ENCODE results near the gene CHRNB2. TPM values are rescaled to one million over a fixed set of nuclear protein-coding genes. Genes with fewer than 3 reads are reported as not detected.

Gene CHRNB2
- total RNA-seq, 1 donor from 2014 or later, result not detected

DNA sequence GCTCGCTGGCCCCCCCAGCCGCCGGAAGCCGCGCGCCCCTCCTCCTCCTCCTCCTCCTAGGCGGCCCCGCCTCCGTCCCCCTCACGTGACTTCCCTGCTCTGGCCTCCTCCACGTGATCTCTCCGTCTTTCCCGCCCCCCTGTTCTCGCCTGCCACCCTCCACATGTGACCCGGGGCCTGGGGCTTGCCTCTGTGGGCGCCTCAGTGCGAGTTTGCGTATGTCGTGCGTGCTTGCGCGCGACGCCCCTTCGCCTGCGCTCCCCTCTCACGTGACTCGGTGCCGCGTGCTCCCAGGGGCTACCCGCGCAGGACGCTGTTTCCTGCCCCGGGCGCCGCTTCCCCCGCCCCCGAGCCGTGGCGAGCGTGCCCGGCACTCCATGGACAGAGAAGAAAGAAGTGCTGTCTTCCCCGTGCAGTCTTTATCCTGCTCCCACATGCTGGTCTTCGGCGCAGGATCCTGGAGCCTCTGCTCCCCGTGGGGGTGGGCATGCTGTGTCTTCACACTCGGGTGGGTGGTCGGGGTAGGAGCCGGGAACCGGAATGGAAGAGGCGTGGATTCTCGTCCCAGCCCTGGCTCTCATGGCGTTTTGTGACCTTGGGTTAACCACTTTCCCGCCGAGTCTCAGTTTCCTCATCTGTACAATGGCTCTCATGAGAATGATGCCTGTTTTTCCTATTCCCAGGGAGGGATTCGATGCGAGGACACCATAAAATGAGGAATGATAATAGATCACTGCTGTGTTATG lies 8.7 kb upstream of the CHRNB2 start:
- H3K4me3 ChIP-seq, result peak overlapping the region; percentile 98
- H3K4me1 ChIP-seq, result peaks cover 44% of the 10 kb centered on the region
- intact Hi-C loops (cut with micrococcal nuclease), result no loop called here
- DNase-seq, result peak; percentile 99
- H3K9me3 ChIP-seq (replicated peaks), result no peaks in the 10 kb centered on the region
- H3K27ac ChIP-seq (replicated peaks), result peak overlapping the region; percentile 96
- TF ChIP-seq, protein P1, sequence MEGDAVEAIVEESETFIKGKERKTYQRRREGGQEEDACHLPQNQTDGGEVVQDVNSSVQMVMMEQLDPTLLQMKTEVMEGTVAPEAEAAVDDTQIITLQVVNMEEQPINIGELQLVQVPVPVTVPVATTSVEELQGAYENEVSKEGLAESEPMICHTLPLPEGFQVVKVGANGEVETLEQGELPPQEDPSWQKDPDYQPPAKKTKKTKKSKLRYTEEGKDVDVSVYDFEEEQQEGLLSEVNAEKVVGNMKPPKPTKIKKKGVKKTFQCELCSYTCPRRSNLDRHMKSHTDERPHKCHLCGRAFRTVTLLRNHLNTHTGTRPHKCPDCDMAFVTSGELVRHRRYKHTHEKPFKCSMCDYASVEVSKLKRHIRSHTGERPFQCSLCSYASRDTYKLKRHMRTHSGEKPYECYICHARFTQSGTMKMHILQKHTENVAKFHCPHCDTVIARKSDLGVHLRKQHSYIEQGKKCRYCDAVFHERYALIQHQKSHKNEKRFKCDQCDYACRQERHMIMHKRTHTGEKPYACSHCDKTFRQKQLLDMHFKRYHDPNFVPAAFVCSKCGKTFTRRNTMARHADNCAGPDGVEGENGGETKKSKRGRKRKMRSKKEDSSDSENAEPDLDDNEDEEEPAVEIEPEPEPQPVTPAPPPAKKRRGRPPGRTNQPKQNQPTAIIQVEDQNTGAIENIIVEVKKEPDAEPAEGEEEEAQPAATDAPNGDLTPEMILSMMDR (IDR thresholded peaks at IDR 0.05; ENCODE audit: borderline replicate concordance), result no peak
- no peaks in the 10 kb centered on the region for H3K27me3 ChIP-seq (ENCODE audit: low read depth)
- H3K36me3 ChIP-seq, result peaks cover 19% of the 10 kb centered on the region

DNA sequence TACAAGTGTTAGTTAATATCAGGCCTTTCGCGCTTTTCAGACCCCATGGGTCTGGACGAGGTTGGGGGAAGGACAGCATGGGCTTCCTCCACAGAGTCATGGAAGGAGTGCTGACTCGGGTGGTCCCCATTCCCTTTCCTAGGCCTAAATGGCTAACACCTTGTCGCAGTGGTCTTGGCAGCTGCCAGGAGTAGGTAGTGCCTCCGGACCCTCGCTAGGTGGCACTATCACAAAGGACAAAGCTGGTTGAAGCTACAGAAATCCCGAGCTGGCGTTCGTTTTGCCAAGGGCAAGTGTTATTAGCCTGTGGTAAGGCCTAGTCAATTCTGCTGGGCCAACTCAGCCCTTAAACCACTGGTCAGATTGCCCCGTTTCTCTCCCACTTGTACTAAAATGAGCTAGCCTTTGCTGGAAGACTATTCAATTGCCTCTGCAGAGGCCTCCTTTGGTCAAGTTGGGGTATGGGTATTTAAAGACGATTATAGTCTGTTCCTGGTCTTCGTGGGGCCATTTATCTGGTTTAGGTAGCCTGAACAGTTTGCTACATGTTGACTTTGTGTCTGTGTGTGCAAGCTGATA lies 8.0 kb upstream of the CHRNB2 start:
- peak; percentile 77 for DNase-seq

DNA sequence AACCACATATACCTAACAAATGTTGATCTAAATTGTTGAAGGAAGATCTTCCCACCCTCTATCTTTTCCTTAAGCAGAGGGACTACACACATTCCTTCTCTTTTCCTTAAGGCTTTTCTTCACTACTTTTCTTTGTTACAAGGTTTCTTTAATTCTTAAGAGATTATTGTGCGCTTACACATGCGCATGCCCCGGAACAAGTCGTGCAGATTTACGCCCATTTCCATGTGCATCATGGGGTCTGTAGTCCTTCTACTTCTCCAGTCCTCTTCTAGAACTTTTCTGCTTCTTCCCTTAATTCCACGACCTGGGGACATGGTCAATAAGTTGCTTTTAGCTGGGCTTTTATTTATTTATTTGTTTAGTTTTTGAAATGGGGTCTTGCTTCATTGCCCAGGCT lies 1.7 kb upstream of the CHRNB2 start:
- intact Hi-C loops (cut with micrococcal nuclease), result loop anchor here (10.0 kb wide), 1 partner anchor 199 kb away; no protein-coding TSS in a partner anchor
- Histone ChIP-seq H3K27me3 (ENCODE audit: low read depth) (peaks cover 36% of the 10 kb centered on the region), H3K27ac (replicated peaks) (no peak overlapping the region), H3K36me3 (no peaks in the 10 kb centered on the region), H3K4me3 (no peak overlapping the region), H3K9me3 (replicated peaks) (no peaks in the 10 kb centered on the region), H3K4me1 (peaks cover 12% of the 10 kb centered on the region)
- TF ChIP-seq, protein P1 (IDR thresholded peaks at IDR 0.05; ENCODE audit: borderline replicate concordance), result no peak
- no peak for DNase-seq

More for the DNA sequence above, 8.0 kb upstream of the CHRNB2 start:
- H3K4me3 ChIP-seq, result peak overlapping the region; percentile 98
- peaks cover 40% of the 10 kb centered on the region for H3K4me1 ChIP-seq
- H3K27me3 ChIP-seq (ENCODE audit: low read depth), result no peaks in the 10 kb centered on the region
- intact Hi-C loops (cut with micrococcal nuclease), result loop anchor here (10.0 kb wide), 1 partner anchor 205 kb away; no protein-coding TSS in a partner anchor
- TF ChIP-seq, protein P1 (IDR thresholded peaks at IDR 0.05; ENCODE audit: borderline replicate concordance), result peak; percentile 95
- peaks cover 13% of the 10 kb centered on the region for H3K36me3 ChIP-seq
- H3K9me3 ChIP-seq (replicated peaks), result no peaks in the 10 kb centered on the region
- peak overlapping the region; percentile 96 for H3K27ac ChIP-seq (replicated peaks)

DNA sequence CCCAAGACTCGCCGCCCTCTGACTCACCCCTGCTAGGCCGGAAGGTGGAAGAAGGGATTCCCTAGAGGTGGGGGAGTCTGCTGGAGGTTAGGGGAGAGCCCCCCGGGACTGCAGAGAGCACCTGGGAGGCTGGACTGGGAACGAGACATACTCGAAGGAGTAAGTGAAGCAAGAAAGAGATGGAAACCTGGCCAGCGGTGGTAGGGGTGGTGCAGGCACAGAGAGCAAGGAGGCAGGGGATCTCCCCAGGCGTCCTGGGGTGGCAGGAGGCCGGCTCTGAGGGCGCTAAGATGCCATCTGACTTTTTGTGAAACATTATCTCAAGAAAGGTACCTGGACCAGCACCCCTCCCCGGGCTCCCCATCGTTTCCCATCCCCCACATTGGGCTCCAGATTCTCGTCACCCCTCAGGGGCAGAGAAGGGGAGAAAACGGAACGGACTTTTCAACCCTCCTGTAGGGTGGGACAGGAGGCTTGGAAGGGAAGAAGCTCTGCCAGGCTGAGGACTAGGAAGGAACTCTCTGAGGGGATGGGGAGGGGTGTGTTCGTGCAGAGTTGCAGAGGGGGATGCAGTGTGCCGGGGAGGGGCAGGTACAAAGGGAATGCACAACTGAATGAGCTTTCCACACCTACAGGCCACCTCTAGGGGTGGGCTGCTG lies 708 bp downstream of the CHRNB2 start:
- Histone ChIP-seq H3K27me3 (ENCODE audit: low read depth) (peaks cover 36% of the 10 kb centered on the region), H3K4me1 (peaks cover 12% of the 10 kb centered on the region), H3K9me3 (replicated peaks) (no peaks in the 10 kb centered on the region), H3K4me3 (peak overlapping the region; percentile 47), H3K36me3 (no peaks in the 10 kb centered on the region), H3K27ac (replicated peaks) (no peak overlapping the region)
- no peak for DNase-seq
- TF ChIP-seq, protein P1 (IDR thresholded peaks at IDR 0.05; ENCODE audit: borderline replicate concordance), result no peak
- intact Hi-C loops (cut with micrococcal nuclease), result loop anchor here (10.0 kb wide), 1 partner anchor 197 kb away; no protein-coding TSS in a partner anchor

DNA sequence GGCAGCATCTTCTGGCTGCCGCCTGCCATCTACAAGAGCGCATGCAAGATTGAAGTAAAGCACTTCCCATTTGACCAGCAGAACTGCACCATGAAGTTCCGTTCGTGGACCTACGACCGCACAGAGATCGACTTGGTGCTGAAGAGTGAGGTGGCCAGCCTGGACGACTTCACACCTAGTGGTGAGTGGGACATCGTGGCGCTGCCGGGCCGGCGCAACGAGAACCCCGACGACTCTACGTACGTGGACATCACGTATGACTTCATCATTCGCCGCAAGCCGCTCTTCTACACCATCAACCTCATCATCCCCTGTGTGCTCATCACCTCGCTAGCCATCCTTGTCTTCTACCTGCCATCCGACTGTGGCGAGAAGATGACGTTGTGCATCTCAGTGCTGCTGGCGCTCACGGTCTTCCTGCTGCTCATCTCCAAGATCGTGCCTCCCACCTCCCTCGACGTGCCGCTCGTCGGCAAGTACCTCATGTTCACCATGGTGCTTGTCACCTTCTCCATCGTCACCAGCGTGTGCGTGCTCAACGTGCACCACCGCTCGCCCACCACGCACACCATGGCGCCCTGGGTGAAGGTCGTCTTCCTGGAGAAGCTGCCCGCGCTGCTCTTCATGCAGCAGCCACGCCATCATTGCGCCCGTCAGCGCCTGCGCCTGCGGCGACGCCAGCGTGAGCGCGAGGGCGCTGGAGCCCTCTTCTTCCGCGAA lies 3.8 kb downstream of the CHRNB2 start:
- Histone ChIP-seq H3K27me3 (ENCODE audit: low read depth) (peaks cover 33% of the 10 kb centered on the region), H3K36me3 (no peaks in the 10 kb centered on the region), H3K4me1 (peaks cover 12% of the 10 kb centered on the region), H3K4me3 (no peak overlapping the region), H3K27ac (replicated peaks) (no peak overlapping the region), H3K9me3 (replicated peaks) (no peaks in the 10 kb centered on the region)
- TF ChIP-seq, protein P1 (IDR thresholded peaks at IDR 0.05; ENCODE audit: borderline replicate concordance), result no peak
- no peak for DNase-seq
- intact Hi-C loops (cut with micrococcal nuclease), result loop anchor here (10.0 kb wide), 1 partner anchor 93 kb away; no protein-coding TSS in a partner anchor
